ENCODE results near the gene KCNK6. TPM values are rescaled to one million over a fixed set of nuclear protein-coding genes. Genes with fewer than 3 reads are reported as not detected.
"Not testable (repeated sequence)": the region's sequence is repeated elsewhere in the genome, so short reads cannot be mapped to it uniquely, and the experiment has no call there.

KCNK6 gene
- total and polyA plus RNA-seq, 2 donors (not counting 1 experiment from before 2014, with no cell fraction given): 3.4 to 3.7 TPM

GRCh38 chr19:38337360-38337653 is 17.7 kb downstream of the KCNK6 start:
- no peaks in the 10 kb centered on the region for H3K36me3 ChIP-seq (replicated peaks in 1 of 2; ENCODE audit: control extremely low read depth in 1 of 2, control insufficient read depth in 1 of 2, extremely low read depth in 1 of 2, insufficient read depth in 2 of 2, low read length in 1 of 2)
- DNase-seq (no peak), ATAC-seq (ENCODE audit: low read depth) (no peak)
- TF ChIP-seq EZH2 (IDR thresholded peaks at IDR 0.05; ENCODE audit: borderline replicate concordance, insufficient read depth, low read depth, low read length, poor library complexity, severe bottlenecking) (no peak), CTCF (IDR thresholded peaks at IDR 0.05) (no peak)
- ChIA-PET CTCF (interaction anchor here (0.9 to 2.2 kb wide), 4 partner anchors 37 to 105 kb away, joined by 3 to 10 read pairs (median 4); partner anchors contain the start of genes FAM98C and PSMD8), POLR2A (interaction anchor here (0.6 to 2.5 kb wide), 3 partner anchors 37 to 74 kb away, joined by 3 to 11 read pairs (median 4); partner anchors contain the start of genes PSMD8 and SPINT2)
- Mint-ChIP-seq H3K4me3 (peak overlapping the region; percentile 97), H3K4me1 (peaks cover 13% of the 10 kb centered on the region), H3K27ac (peak overlapping the region; percentile 97), H3K27me3 (no peaks in the 10 kb centered on the region), H3K9me3 (ENCODE audit: insufficient read depth) (no peaks in the 10 kb centered on the region)
- H3K27ac ChIP-seq (ENCODE audit: low read length in 2 of 2): peak overlapping the region; percentile 36 to 89
- peaks cover 6% of the 10 kb centered on the region for H3K79me2 ChIP-seq (ENCODE audit: control insufficient read depth, insufficient read depth, low read length)
- peak overlapping the region; percentile 87 for H2AFZ ChIP-seq (ENCODE audit: insufficient read depth, low read depth, low read length, poor library complexity, severe bottlenecking)
- H4K20me1 ChIP-seq (ENCODE audit: control insufficient read depth, insufficient read depth, low read length, poor library complexity, severe bottlenecking): no peaks in the 10 kb centered on the region
- peak overlapping the region; percentile 36 to 82 (median 63) for H3K4me3 ChIP-seq (ENCODE audit: control extremely low read depth in 1 of 5, extremely low read depth in 1 of 5, insufficient read depth in 1 of 5, low read depth in 2 of 5, low read length in 4 of 5)
- H3K27me3 ChIP-seq (replicated peaks in 1 of 4; ENCODE audit: control extremely low read depth in 1 of 4, control insufficient read depth in 3 of 4, insufficient read depth in 4 of 4, low read length in 3 of 4): no peaks in the 10 kb centered on the region
- no peaks in the 10 kb centered on the region for H3K9me3 ChIP-seq (ENCODE audit: control extremely low read depth in 1 of 3, control insufficient read depth in 2 of 3, insufficient read depth in 1 of 3, low read length in 2 of 3)
- H3K9ac ChIP-seq (ENCODE audit: low read length): peak overlapping the region; percentile 78
- 61% methylated on average over 9 of the region's 10 CpGs for WGBS (ENCODE audit: insufficient coverage)
- peak overlapping the region; percentile 89 for H3K4me2 ChIP-seq (replicated peaks; ENCODE audit: low read depth, low read length, poor library complexity, severe bottlenecking)
- peaks cover 5 to 11% of the 10 kb centered on the region in 2 donors for H3K4me1 ChIP-seq (ENCODE audit: control insufficient read depth in 2 of 2, insufficient read depth in 2 of 2, low read length in 2 of 2)
- intact Hi-C loops (cut with micrococcal nuclease): loop anchor here (5.0 to 10.0 kb wide), 4 partner anchors 560 to 1260 kb away; partner anchors contain the start of genes ZNF383, ZNF420, ZNF573 and ZNF585B

DNA sequence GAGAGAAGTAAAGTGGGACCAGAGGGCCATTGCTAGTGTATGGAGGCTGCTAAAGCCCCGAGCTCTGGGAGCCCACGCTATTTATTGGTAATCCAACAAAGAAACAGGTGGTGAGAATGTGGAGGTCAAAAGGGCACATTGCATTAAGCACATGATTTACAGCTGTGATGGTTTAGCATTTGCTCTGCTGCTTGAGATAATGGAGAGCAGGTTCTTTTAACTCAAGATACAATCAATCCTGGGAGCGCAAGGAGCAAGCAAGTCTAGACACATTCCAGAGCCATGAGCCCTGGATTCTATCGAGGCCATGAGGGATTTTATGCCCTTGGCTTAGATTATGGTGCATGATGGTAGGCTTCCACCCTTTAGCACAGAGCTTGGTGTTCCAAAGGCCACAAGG is 19.4 kb downstream of the KCNK6 start:
- not testable (repeated sequence) for H3K27me3 ChIP-seq (replicated peaks in 1 of 4; ENCODE audit: control extremely low read depth in 1 of 4, control insufficient read depth in 3 of 4, insufficient read depth in 4 of 4, low read length in 3 of 4); H3K4me3 Mint-ChIP-seq; H2AFZ ChIP-seq (ENCODE audit: insufficient read depth, low read depth, low read length, poor library complexity, severe bottlenecking); ATAC-seq (ENCODE audit: low read depth); H4K20me1 ChIP-seq (ENCODE audit: control insufficient read depth, insufficient read depth, low read length, poor library complexity, severe bottlenecking); H3K9ac ChIP-seq (ENCODE audit: low read length); DNase-seq; H3K9me3 ChIP-seq (ENCODE audit: control extremely low read depth in 1 of 3, control insufficient read depth in 2 of 3, insufficient read depth in 1 of 3, low read length in 2 of 3); H3K27ac ChIP-seq (ENCODE audit: low read length in 2 of 2); H3K9me3 Mint-ChIP-seq (ENCODE audit: insufficient read depth); H3K27me3 Mint-ChIP-seq; H3K79me2 ChIP-seq (ENCODE audit: control insufficient read depth, insufficient read depth, low read length); H3K27ac Mint-ChIP-seq; H3K4me2 ChIP-seq (replicated peaks; ENCODE audit: low read depth, low read length, poor library complexity, severe bottlenecking); H3K36me3 ChIP-seq (replicated peaks in 1 of 2; ENCODE audit: control extremely low read depth in 1 of 2, control insufficient read depth in 1 of 2, extremely low read depth in 1 of 2, insufficient read depth in 2 of 2, low read length in 1 of 2); H3K4me3 ChIP-seq (ENCODE audit: control extremely low read depth in 1 of 5, extremely low read depth in 1 of 5, insufficient read depth in 1 of 5, low read depth in 2 of 5, low read length in 4 of 5)
- POLR2A ChIA-PET: interaction anchor here (0.7 to 2.5 kb wide), 2 partner anchors 19 to 35 kb away, joined by 3 to 11 read pairs; partner anchors contain the start of gene PSMD8
- intact Hi-C loops (cut with micrococcal nuclease): loop anchor here (5.0 to 10.0 kb wide), 4 partner anchors 562 to 1262 kb away; partner anchors contain the start of genes ZNF383, ZNF420, ZNF573 and ZNF585B
- H3K4me1 ChIP-seq (ENCODE audit: control insufficient read depth in 2 of 2, insufficient read depth in 2 of 2, low read length in 2 of 2): peaks cover 5 to 11% of the 10 kb centered on the region in 2 donors
- 92% methylated on average over 2 of the region's 4 CpGs for WGBS (ENCODE audit: insufficient coverage)
- CTCF ChIA-PET: interaction anchor here (0.8 kb wide), 1 partner anchor 83 kb away, joined by 3 read pairs; no protein-coding TSS in a partner anchor
- peaks cover 13% of the 10 kb centered on the region for H3K4me1 Mint-ChIP-seq
